ENCODE data around the gene PDE3B. TPM values are rescaled to one million over a fixed set of nuclear protein-coding genes. Genes with fewer than 3 reads are reported as not detected.
"Not testable (repeated sequence)": the region's sequence is repeated elsewhere in the genome, so short reads cannot be mapped to it uniquely, and the experiment has no call there.

Gene PDE3B
- polyA plus RNA-seq, 4 donors, result 6.8 to 8.8 (median 7.3) TPM

DNA sequence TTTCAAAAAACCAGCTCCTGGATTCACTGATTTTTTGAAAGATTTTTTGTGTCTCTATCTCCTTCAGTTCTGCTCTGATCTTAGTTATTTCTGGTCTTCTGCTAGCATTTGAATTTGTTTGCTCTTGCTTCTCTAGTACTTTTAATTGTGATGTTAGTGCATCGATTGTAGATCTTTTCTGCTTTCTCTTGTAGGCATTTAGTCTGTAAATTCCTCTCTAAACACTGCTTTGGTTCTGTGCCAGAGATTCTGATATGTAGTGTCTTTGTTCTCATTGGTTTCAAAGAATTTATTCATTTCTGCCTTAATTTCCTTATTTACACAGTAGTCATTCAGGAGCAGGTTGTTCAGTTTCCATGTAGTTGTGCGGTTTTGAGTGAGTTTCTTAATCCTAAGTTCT lies 96.9 kb downstream of the PDE3B start:
- DNase-seq (ENCODE audit: low read depth in 4 of 4, low spot score in 2 of 4), result not testable (repeated sequence)

DNA sequence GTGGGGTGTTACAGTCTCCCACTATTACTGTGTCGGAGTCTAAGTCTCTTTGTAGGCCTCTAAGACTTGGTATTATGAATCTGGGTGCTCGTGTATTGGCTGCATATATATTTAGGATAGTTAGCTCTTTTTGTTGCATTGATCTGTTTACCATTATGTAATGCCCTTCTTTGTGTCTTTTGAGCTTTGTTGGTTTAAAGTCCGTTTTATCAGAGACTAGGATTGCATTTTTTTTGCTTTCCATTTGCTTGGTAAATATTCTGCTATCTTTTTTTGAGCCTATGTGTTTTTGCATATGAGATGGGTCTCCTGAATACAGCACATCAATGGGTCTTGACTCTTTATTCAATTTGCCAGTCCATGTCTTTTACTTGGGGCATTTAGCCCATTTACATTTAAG lies 97.6 kb downstream of the PDE3B start:
- no peak for DNase-seq (ENCODE audit: low read depth in 4 of 4, low spot score in 2 of 4)

DNA sequence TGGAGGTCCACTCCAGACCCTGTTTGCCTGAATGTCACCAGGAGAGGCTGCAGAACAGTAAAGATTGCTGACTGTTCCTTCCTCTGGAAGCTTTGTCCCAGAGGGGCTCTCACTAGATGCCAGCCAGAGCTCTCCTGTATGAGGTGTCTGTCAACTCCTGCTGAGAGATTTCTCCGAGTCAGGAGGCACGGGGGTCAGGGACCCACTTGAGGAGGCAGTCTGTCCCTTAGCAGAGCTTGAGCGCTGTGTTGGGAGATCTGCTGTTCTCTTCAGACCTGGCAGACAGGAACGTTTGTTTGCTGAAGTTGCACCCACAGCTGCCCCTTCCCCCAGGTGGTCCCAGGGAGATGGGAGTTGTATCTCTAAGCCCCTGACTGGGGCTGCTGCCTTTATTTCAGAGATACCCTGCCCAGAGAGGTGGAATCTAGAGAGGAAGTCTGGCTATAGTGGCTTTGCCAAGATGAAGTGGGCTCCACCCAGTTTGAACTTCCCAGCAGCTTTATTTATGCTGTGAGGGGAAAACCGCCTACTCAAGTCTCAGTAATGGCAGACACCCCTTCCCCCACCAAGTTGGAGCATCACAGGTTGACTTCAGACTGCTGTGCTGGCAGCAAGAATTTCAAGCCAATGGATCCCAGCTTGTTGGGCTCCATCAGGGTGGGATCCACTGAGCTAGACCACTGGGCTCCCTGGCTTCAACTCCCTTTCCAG lies 99.4 kb downstream of the PDE3B start:
- DNase-seq (ENCODE audit: low read depth in 4 of 4, low spot score in 2 of 4), result no peak

DNA sequence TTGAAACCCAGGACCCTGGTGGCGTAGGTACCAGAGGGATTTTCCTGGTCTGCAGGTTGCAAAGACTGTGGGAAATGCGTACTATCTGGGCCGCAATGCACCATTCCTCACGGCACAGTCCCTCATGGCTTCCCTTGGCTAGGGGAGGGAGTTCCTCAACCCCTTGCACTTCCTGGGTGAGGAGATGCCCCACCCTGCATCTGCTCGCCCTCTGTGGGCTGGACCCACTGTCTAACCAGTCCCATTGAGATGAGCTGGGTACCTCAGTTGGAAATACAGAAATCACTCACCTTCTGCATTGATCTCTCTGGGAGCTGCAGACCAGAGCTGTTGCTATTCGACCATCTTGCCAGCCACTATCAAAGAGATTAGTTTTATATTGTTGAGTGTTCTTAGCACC lies 100.1 kb downstream of the PDE3B start:
- not testable (repeated sequence) for DNase-seq (ENCODE audit: low read depth in 4 of 4, low spot score in 2 of 4)

DNA sequence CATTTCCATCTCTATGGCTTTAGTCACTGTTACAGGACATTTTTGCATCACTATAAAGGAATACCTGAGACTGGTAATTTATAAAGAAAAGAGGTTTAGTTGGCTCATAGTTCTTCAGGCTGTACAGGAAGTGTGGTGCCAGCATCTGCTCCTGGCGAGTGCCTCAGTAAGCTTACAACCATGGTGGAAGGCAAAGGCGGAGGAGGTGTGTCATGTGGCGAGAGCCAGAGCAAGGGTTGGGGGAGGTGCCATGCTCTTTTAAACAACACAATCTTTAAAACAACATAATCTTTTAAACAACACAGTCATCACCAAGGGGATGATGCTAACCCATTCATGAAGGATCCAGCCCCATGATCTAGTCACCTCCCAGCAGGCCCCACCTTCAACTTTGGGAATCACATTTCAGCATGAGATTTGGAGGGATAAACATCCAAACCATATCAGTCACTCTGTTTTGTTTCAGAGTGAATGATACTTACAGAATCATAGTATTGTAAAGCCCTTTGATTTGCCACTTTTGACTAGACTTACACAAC lies 103.3 kb downstream of the PDE3B start:
- no peak for DNase-seq (ENCODE audit: low read depth in 4 of 4, low spot score in 2 of 4)

DNA sequence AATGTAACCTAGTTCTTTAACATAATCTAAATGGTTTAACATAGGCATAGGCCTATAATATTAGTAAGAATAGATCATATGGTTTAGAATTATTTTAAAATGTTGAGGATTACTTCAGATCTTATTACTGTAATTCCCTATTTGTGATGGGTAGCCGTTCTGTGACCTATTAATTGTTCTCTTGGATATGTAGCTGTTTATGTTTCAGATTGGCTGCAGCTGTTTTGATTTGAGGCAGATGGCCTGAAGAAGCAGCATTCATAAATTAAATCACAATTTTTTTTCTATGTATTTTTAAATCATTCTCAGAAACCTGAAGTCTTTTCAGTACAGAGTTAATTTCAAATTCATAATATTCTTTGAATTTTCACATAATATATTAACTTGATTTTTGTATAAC lies 104.5 kb downstream of the PDE3B start:
- no peak for DNase-seq (ENCODE audit: low read depth in 4 of 4, low spot score in 2 of 4)

DNA sequence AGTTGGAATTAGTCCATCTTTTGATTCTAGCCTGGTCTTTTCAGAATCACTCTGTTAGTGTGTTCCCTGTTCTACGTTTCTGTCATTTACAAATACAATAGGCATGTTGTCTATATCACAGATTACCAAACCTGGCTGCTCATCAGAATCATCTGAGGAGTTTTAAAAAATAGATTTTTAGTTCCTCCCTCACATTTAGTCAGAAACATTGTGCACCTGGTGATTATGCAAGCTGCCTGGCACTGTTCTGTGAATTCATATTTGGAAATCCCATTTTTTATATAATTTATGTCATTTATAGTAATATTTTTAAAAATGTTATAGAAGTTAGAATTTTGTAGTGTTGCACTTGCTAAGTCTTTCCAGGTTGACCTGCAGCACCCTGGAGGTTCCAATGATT lies 107.3 kb downstream of the PDE3B start:
- no peak for DNase-seq (ENCODE audit: low read depth in 4 of 4, low spot score in 2 of 4)

DNA sequence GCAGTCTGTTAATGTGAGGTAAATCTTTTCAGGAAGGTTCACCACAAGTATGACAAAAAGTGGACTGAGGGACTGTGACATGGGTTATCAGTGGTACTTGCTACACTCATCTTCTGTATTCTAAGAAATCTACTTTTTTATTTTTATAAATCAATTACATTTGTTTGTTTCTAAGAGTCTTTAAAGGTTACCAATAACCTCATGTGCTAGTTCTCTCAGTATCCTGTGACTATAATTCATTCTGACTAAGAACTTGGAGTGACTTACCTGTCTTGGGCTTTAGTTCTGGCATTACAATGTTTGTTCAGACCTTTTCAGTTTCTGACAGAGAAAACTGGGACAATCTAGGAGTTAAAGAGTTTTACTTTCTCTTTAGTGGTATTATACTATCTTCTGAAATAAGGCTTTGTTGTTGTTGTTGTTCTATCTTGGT lies 108.4 kb downstream of the PDE3B start:
- no peak for DNase-seq (ENCODE audit: low read depth in 4 of 4, low spot score in 2 of 4)

DNA sequence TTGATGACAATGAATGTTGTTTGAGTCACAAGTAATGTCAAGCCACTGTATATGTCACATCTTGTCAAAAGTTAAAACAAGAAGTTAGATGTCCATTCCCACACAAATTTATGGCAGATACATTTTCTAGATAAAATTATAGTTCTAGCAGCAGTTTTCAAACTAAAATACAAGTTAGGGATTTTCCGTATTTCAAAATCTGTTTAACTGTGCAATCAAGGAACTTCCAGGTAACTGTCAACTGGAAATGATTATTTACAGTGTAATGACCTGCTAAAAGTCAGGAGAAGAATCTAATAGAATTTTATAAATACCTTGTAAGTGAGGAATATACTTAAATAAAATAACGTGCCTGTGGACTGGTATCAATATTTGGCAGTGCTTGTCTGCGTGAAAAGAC lies 111.5 kb downstream of the PDE3B start:
- no peak for DNase-seq (ENCODE audit: low read depth in 4 of 4, low spot score in 2 of 4)

DNA sequence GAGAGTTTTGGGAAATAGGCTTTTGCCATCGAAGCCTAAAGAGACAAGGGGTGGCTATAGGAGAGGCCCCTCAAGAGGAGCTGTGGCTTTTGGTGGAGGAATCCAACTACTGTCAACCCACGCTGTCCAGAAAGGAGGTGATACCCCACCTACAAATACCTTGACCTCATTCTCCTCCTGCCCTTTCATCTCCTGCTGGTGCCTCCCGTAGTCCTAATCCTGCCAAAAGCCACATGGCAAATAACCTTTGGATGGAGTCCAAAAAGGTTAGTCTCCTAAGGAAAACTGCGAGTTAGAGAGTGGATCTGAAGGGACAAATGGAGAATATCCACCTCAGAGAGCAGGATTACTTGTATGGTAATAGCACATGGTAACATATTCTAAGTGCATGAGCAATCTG lies 112.7 kb downstream of the PDE3B start:
- no peak for DNase-seq (ENCODE audit: low read depth in 4 of 4, low spot score in 2 of 4)

DNA sequence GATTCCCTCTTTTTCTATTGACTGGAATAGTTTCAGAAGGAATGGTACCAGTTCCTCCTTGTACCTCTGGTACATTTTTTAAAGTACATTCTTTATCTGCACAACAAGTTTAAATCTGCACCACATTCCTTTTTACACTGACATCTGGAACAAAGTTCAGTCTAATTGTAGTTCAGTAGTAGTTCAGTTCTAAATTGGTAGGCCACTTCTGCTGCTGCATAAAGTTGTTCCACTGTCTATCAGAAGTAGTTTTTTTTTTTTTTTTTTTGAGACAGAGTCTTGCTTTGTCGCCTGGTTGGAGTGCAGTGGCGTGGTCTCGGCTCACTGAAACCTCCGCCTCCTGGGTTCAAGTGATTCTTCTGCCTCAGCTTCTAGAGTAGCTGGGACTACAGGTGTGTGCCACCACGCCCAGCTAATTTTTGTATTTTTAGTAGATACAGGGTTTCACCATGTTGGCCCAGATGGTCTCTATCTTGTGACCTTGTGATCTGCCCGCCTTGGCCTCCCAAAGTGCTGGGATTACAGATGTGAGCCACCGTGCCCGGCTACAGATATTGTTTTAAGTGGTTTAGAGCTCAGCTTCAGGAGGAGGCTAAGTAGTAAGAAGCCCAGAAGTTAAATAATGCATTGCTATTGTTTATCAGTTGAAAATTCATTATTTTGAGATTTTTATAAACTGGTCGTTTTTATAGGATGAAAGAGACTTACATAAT lies 115.9 kb downstream of the PDE3B start:
- not testable (repeated sequence) for DNase-seq (ENCODE audit: low read depth in 4 of 4, low spot score in 2 of 4)

DNA sequence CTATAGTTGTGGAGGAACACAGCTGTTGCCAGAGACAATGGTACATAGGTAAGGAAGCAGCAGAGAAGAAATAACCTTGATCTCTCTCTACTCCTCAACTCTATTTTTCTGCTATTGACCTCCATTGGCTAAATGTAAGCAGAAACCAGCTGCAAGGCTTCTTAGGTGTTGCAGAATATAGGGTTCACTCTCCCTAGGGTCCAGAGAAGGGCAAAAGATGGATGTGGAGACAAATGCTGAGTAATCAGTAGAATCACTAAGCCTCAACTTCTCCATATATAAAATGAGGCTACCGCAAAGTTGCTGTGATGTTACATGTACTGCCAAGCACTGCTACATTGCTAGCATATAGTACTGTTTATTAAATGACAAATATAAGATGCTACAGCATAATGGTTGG lies 120.6 kb downstream of the PDE3B start:
- DNase-seq (ENCODE audit: low read depth in 4 of 4, low spot score in 2 of 4), result no peak

DNA sequence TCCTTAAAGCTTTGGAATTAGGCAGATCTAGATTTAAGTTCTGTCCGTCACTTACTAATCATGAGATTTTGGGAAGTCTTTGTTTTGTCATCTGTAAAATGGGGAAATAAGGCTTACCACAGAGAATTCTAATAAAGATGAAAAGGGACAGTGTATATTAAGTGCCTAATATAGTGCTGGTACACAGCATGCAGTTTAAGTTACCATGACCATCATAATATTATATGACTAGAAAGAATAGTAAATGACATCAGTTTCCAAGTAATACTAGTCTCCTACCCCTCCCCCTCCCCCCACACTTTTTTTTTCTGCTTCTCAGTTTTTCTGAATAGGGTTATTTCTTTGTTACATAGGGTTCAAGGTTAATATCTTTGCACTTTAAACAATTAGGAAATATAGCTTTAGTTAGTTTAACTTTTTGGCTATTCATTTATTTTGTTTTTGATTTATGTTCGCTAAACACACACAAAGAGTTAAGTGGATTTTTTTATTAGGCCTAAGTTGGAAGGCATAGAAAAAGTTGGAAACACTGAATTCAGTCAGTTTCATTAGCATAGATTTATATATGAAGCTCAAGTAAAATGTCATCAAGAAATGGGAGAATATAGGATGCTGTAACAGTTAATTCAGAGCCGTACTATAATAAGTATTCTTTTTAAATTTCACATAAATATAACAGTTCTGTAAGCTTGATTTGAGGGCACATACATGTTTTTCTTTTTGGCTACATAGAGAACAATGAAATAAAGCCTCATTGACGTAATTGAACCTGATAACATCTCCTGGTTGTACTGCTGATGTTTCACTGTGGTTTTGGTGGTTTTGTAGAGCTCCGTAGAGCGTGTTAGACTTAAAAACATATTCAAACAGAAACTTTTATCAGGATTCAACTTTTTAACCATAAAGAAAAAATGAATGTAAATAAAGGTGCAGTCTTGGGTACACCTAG lies 121.2 kb downstream of the PDE3B start:
- no peak for DNase-seq (ENCODE audit: low read depth in 4 of 4, low spot score in 2 of 4)

DNA sequence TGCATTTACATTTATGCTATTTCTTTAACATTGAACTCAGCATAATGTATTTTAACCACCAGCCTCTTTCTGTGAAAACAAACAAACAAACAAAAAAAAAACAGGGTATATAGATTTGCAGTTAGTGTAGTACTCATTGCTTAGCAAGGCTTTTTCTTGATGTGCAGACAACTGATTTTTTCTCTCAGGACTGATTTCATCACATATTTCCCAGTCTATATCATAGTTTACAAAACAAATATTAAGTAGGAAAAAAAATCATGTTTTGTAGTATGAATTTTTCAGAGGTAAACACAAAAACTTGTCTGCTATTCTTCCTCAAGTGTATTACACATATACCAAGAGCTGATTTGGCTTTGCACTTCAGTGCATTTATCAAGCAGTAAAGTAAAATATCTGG lies 123.0 kb downstream of the PDE3B start:
- no peak for DNase-seq (ENCODE audit: low read depth in 4 of 4, low spot score in 2 of 4)

DNA sequence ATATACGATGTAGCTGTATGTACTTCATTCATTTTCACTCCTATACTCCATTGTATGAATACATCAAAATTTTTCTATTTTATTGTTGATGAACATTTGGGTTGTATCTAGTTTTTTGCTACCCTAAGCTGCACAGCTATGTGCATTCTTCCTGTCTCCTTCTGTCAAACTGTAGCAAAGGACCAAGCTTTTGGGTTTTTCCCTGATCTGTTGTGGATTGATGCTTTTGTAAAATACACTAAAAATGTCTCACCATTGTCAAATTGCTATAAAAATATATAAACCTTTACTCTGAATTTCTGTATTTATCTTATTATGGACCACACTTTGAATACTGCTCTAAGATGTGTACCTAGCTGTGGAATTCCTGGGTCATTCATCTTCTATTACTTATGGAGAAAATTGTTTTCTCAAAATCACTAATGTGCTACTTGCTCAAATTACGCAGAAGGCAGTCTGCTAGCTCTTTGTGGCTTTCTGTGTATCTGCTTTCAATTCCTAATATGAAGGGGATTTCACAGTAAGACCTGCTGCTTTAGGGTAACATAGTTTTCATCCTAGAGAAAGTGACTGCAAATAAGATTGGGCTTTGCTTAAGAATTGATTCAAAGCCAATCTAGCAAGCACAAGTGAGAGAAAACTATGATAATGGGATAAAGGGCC lies 125.1 kb downstream of the PDE3B start:
- DNase-seq (ENCODE audit: low read depth in 4 of 4, low spot score in 2 of 4), result no peak

DNA sequence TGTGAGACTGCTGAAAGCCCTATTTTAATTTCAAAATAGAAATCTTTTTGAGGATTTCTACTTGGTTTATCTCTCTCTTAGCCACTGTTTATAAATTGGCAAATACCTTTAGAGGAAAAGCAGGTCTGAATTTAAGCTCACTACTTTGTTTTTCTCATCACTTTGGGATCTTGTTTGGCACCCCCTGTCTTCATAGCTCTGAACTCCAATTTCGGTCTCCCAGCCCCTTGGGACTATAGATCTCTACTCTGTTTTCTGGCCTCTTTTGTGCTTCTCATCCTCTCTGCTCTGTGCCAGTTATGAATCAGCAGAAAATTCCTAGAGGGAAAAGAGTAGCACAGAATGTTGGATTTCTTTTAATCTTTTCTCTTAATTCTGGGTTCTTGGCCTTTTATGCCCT lies 130.2 kb downstream of the PDE3B start:
- no peak for DNase-seq (ENCODE audit: low read depth in 4 of 4, low spot score in 2 of 4)

DNA sequence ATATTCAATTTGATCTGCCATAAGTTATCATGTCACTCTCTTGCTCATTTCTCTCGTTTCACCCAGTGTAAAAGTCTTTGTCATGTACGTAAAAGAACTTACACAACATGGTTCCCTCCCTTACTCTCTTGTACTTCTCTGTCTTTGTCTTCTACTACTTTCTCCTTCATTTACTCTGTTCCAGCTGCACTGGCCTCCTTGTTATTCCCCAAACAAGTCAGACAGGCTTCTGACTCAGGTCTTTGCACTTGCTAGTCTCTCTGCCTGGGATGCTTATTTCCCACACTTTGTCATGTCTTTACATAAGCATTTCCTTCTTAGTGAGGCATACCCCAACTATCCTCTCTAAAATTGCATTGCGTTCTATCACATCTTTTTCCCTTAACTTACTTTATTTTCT lies 131.1 kb downstream of the PDE3B start:
- DNase-seq (ENCODE audit: low read depth in 4 of 4, low spot score in 2 of 4), result no peak

DNA sequence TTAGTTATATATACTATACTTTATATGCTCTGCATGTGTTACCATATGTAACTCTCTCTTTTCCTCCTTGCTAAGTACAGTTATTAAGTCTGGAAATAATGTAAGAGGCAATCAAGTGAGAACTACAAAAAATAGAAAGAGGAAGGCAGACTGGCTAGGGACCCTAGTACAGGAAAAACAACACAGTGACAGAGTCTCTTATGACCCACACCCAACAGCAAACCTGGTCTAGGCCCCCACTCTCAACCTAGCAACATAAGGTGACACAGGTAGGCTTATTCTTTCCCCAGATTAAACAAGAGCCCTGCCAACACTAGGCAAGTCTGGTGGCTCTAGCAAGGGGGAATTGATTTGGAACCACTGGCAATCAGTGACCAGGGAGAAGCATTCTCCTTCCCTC lies 132.3 kb downstream of the PDE3B start:
- DNase-seq (ENCODE audit: low read depth in 4 of 4, low spot score in 2 of 4), result no peak

DNA sequence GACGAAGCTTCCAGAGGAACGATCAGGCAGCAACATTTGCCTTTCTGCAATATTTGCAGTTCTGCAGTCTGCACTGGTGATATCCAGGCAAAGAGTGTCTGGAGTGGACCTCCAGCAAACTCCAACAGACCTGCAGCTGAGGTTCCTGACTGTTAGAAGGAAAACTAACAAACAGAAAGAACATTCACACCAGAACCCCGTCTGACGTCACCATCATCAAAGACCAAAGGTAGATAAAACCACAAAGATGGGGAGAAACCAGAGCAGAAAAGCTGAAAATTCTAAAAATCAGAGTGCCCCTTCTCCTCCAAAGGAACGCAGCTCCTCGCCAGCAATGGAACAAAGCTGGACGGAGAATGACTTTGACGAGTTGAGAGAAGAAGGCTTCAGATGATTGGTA lies 134.9 kb downstream of the PDE3B start:
- not testable (repeated sequence) for DNase-seq (ENCODE audit: low read depth in 4 of 4, low spot score in 2 of 4)

DNA sequence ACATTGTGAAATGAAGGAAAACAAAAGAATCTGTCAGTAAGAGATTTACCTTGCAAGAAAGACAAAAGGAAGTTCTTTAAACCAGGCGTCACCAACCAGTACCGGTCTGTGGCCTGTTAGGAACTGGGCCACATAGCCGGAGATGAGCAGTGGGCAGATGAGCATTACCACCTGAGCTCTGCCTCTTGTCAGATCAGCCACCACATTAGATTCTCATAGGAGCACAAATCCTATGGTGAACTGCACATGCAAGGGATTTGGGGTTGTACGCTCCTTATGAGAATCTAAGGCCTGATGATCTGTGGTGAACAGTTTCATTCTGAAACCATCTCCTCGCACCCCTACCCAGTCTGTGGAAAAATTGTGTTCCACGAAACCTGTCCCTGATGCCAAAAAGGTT lies 140.2 kb downstream of the PDE3B start:
- no peak for DNase-seq (ENCODE audit: low read depth in 4 of 4, low spot score in 2 of 4)

Data from left renal cortex interstitium (tissue), 4 donors.